Keratinocyte (primary cell): ENCODE data around the gene SIGLEC15.

Source experiments
- CTCF ChIP-seq, 3 experiments: IDR thresholded peaks in 1 of 3; conservative IDR thresholded peaks in 1 of 3; optimal IDR thresholded peaks in 1 of 3; 2 replicates in 2 of 3; 3 replicates in 1 of 3; pipeline versions ENCODE3 to v1.5.1; 2011; ENCODE audit warnings: low read length in 3 of 3, mild to moderate bottlenecking in 3 of 3, moderate library complexity in 2 of 3, control low read depth in 1 of 3, inconsistent platforms in 1 of 3; ENCODE audit not compliant: insufficient read depth in 2 of 3; ENCODE audit errors: extremely low read depth in 1 of 3
- EZH2 ChIP-seq: IDR thresholded peaks from one replicate; pipeline ENCODE4 v1.6.1; 2012; ENCODE audit warnings: inconsistent platforms, mild to moderate bottlenecking, low read length, moderate library complexity

GRCh38 chr18:45841765-45842442, 16.4 kb downstream of the SIGLEC15 start:
- no peak for TF ChIP-seq EZH2
- no peak for TF ChIP-seq CTCF (optimal IDR thresholded peaks at IDR 0.05 in 1 of 3, IDR thresholded peaks at IDR 0.05 in 1 of 3, conservative IDR thresholded peaks at IDR 0.05 in 1 of 3; ENCODE audit: extremely low read depth in 1 of 3, insufficient read depth in 2 of 3, low read length in 3 of 3)
